Natural killer cell (primary cell): Measurements from ENCODE around the gene CMTM4. TPM values are rescaled to one million over a fixed set of nuclear protein-coding genes. Genes with fewer than 3 reads are reported as not detected.

Experiments used
- ATAC-seq, 3 donors: fragments of 150-1000 bp in 2 of 3; fragments of 200-7000 bp in 1 of 3; cut with Tn5 transposase; 1 replicate in 1 of 3; 2 replicates in 2 of 3; pipeline ENCODE4 v1.10.0; 2021; ENCODE audit warnings: mild to moderate bottlenecking in 2 of 3, moderate library complexity in 2 of 3
- DNase-seq, 2 donors: peaks; one replicate each; pipeline versions ENCODE4 v3.0.0 to v3.0.0-alpha.2; 2013 to 2021; ENCODE audit warnings: mixed read lengths in 1 of 2
- H3K27ac ChIP-seq: one replicate; pipeline ENCODE4 v1.5.1; 2013; ENCODE audit warnings: mild to moderate bottlenecking, low read length
- H3K27me3 ChIP-seq: one replicate; pipeline ENCODE4 v1.6.1; 2013; ENCODE audit warnings: low read length; ENCODE audit not compliant: control insufficient read depth, insufficient read depth
- H3K36me3 ChIP-seq: one replicate; pipeline ENCODE4 v1.6.1; 2013; ENCODE audit warnings: low read length; ENCODE audit not compliant: control insufficient read depth, insufficient read depth
- H3K4me1 ChIP-seq: one replicate; pipeline ENCODE4 v1.6.1; 2013; ENCODE audit warnings: low read length; ENCODE audit not compliant: control insufficient read depth, insufficient read depth
- H3K4me3 ChIP-seq: one replicate; pipeline ENCODE4 v1.5.1; 2013; ENCODE audit warnings: low read length
- H3K9me3 ChIP-seq: one replicate; pipeline ENCODE4 v1.6.1; 2013; ENCODE audit warnings: low read length; ENCODE audit not compliant: control insufficient read depth, insufficient read depth
- H3K27ac Mint-ChIP-seq, 2 donors: one replicate each; pipeline ENCODE4 v1.8.0; 2022; ENCODE audit warnings: mild to moderate bottlenecking in 2 of 2, mixed read lengths in 2 of 2, moderate library complexity in 1 of 2
- H3K27me3 Mint-ChIP-seq, 2 donors: one replicate each; pipeline ENCODE4 v1.8.0; 2022; ENCODE audit warnings: low read depth in 2 of 2, mixed read lengths in 2 of 2
- H3K36me3 Mint-ChIP-seq: one replicate; pipeline ENCODE4 v1.8.0; 2022; ENCODE audit warnings: mixed read lengths
- H3K4me1 Mint-ChIP-seq, 2 donors: one replicate each; pipeline ENCODE4 v1.8.0; 2022; ENCODE audit warnings: mixed read lengths in 2 of 2
- H3K4me3 Mint-ChIP-seq: one replicate; pipeline ENCODE4 v1.8.0; 2022; ENCODE audit warnings: mild to moderate bottlenecking, moderate library complexity, mixed read lengths
- H3K9me3 Mint-ChIP-seq, 2 donors: one replicate each; pipeline ENCODE4 v1.8.0; 2022; ENCODE audit warnings: mixed read lengths in 2 of 2
- WGBS: methylation state at CpG from one replicate; pipeline ENCODE4 v1.1.7; 2013; ENCODE audit warnings: missing lambda C conversion rate; ENCODE audit not compliant: insufficient coverage; 5-methylcytosine and 5-hydroxymethylcytosine counted together
- intact Hi-C: fragments of 100-400 bp; cut with micrococcal nuclease; formaldehyde crosslinking; loops from one replicate; pipeline ENCODE4 v1.14.2; 2022
- total RNA-seq, 4 donors: library from RNA; stranded (reverse); fragments of 120-200 nt in 1 of 4; gene quantifications; one replicate each; pipeline versions ENCODE4 v1.2.3 to v1.2.4, GENCODE V29; 2013 to 2022
- TF ChIP-seq, protein P1 (sequence below): fragments of 200-600 bp; IDR thresholded peaks from one replicate; pipeline ENCODE4 v1.8.0; 2022; ENCODE audit warnings: antibody characterized with exemption

Gene CMTM4
- total RNA-seq, 3 donors from 2014 or later (not counting 1 experiment from before 2014, with no cell fraction given) = 0.61 to 1.4 (median 0.85) TPM

DNA sequence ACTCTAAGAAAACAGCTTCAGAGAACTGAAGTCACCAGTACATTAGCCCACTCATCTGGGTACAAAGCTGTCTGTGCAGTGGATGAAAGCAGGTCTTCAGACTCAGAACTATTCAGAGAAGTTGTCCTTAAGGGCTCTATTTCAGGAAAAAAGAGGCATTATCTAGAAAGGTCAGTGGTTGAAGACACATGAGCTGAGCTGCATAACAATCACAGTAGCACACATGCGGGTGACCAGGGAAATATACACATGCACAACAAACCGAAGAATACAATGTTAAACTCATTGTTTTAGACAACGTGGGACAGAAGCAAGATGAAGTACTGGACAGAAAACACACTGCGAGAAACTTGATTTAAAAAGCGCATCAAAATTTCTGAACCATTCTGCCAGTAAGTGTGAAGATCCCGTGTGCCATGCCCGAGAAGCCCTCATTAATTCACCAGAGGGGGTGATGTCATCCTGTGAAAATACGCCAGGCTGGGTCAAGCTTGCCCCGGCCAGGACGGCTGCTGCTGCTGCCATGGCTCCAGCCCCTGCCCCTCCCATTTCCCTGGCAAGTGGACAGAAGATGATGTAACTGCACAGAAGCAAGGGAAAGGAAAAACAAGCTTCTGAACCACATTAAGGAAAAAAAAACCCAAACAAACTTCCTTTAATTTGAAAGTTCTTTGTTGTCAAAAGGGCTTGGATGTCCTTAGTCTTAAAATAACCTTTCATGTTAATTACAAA, 44.8 kb upstream of the CMTM4 start:
- Mint-ChIP-seq H3K27ac (no peak overlapping the region), H3K9me3 (no peaks in the 10 kb centered on the region), H3K36me3 (no peaks in the 10 kb centered on the region), H3K4me3 (no peak overlapping the region), H3K27me3 (no peaks in the 10 kb centered on the region), H3K4me1 (peaks cover 17 to 29% of the 10 kb centered on the region in 2 donors)
- no peak overlapping the region for H3K27ac ChIP-seq
- intact Hi-C loops = loop anchor here (5.0 kb wide), 1 partner anchor 334 kb away; no protein-coding TSS in a partner anchor
- H3K36me3 ChIP-seq = peaks cover 54% of the 10 kb centered on the region
- 94% methylated on average over 10 of the region's 10 CpGs for WGBS
- ATAC-seq (no peak), DNase-seq (no peak)
- H3K4me3 ChIP-seq = no peak overlapping the region
- H3K4me1 ChIP-seq = peaks cover 3% of the 10 kb centered on the region
- TF ChIP-seq, protein P1, sequence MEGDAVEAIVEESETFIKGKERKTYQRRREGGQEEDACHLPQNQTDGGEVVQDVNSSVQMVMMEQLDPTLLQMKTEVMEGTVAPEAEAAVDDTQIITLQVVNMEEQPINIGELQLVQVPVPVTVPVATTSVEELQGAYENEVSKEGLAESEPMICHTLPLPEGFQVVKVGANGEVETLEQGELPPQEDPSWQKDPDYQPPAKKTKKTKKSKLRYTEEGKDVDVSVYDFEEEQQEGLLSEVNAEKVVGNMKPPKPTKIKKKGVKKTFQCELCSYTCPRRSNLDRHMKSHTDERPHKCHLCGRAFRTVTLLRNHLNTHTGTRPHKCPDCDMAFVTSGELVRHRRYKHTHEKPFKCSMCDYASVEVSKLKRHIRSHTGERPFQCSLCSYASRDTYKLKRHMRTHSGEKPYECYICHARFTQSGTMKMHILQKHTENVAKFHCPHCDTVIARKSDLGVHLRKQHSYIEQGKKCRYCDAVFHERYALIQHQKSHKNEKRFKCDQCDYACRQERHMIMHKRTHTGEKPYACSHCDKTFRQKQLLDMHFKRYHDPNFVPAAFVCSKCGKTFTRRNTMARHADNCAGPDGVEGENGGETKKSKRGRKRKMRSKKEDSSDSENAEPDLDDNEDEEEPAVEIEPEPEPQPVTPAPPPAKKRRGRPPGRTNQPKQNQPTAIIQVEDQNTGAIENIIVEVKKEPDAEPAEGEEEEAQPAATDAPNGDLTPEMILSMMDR = no peak
- no peaks in the 10 kb centered on the region for H3K27me3 ChIP-seq
- no peaks in the 10 kb centered on the region for H3K9me3 ChIP-seq

DNA sequence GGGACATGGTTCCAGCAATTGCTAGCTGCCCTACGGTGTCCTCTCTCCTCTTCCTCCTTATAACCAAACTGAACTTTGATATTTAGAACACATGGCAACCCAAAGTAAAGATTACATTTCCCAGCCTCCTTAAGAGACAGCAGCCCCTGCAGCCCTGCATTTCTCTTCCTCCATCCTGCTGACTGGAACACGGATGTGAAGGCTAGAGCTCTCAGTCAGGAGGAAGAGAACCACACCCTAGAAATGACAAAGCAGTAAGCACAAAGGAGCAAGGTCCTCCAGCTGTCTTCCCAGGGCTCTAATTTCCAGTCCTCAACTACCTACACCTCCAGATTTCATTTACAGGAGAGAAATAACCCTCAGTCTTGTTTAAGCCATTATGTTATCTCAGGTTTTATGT, 44.0 kb upstream of the CMTM4 start:
- TF ChIP-seq, protein P1 = no peak
- Mint-ChIP-seq H3K27me3 (no peaks in the 10 kb centered on the region), H3K4me1 (peaks cover 12 to 24% of the 10 kb centered on the region in 2 donors), H3K9me3 (no peaks in the 10 kb centered on the region), H3K27ac (peak overlapping the region in 1 of 2 donors; percentile 11), H3K36me3 (no peaks in the 10 kb centered on the region), H3K4me3 (no peak overlapping the region)
- Histone ChIP-seq H3K36me3 (peaks cover 59% of the 10 kb centered on the region), H3K27me3 (no peaks in the 10 kb centered on the region), H3K4me1 (no peaks in the 10 kb centered on the region), H3K9me3 (no peaks in the 10 kb centered on the region), H3K4me3 (no peak overlapping the region), H3K27ac (no peak overlapping the region)
- WGBS = 85% methylated on average over 2 of the region's 2 CpGs
- no peak for ATAC-seq
- no peak for DNase-seq
- intact Hi-C loops = loop anchor here (5.0 kb wide), 1 partner anchor 333 kb away; no protein-coding TSS in a partner anchor

DNA sequence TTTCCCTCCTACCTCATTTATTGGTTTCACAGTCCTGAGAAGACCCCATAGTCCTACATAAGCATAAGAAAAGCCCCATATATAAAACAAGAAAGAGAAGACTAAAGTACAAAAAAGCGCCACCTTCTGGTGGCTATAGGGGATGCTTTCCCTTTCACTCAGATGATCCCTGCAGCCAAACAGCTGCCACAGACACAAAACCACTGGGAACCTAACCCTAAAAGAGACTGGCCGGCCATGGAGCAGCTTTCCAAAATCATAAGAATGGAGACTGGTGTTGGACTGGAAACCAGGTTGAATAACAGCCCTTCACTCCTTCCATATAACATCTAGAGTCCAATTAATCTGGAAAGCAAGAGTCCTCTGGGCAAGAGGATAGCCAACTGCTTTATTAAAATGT, 43.5 kb upstream of the CMTM4 start:
- Mint-ChIP-seq H3K4me3 (no peak overlapping the region), H3K27ac (peak overlapping the region in 1 of 2 donors; percentile 11), H3K9me3 (no peaks in the 10 kb centered on the region), H3K36me3 (no peaks in the 10 kb centered on the region), H3K27me3 (no peaks in the 10 kb centered on the region), H3K4me1 (peaks cover 12 to 24% of the 10 kb centered on the region in 2 donors)
- TF ChIP-seq, protein P1 = peak; percentile 74
- Histone ChIP-seq H3K27ac (no peak overlapping the region), H3K4me3 (no peak overlapping the region), H3K4me1 (no peaks in the 10 kb centered on the region), H3K9me3 (no peaks in the 10 kb centered on the region), H3K36me3 (peaks cover 57% of the 10 kb centered on the region), H3K27me3 (no peaks in the 10 kb centered on the region)
- ATAC-seq = peak; percentile 54 to 61 (median 61)
- intact Hi-C loops = loop anchor here (5.0 kb wide), 1 partner anchor 333 kb away; no protein-coding TSS in a partner anchor
- DNase-seq = peak in 1 of 2 donors; percentile 69
- WGBS = 49% methylated on average over 2 of the region's 2 CpGs
